K562 (cell line): ENCODE results near the gene PRCC. TPM values are rescaled to one million over a fixed set of nuclear protein-coding genes. Genes with fewer than 3 reads are reported as not detected.
A peak's percentile ranks its signal among the peaks of the same experiment; 100 is the strongest.

Experiments
- CBFA2T2 ChIP-seq: fragments of 450-650 bp; conservative IDR thresholded peaks from 2 replicates; pipeline ENCODE4 v1.6.1; 2017; ENCODE audit warnings: mild to moderate bottlenecking
- CEBPG ChIP-seq, 3 experiments: fragments of 200-800 bp in 1 of 3; sonication (Bioruptor generic) in 1 of 3; sonication (generic) in 1 of 3; formaldehyde crosslinking in 1 of 3; IDR thresholded peaks in 2 of 3; conservative IDR thresholded peaks in 1 of 3; 2 replicates each; pipeline versions ENCODE4 v1.6.1 to v1.8.0; 2016 to 2022; ENCODE audit warnings: missing compliant biosample characterization in 2 of 3, missing genetic modification characterization in 2 of 3, mild to moderate bottlenecking in 1 of 3, missing genetic modification reagents in 1 of 3
- CEBPZ ChIP-seq: fragments of 150-350 bp; IDR thresholded peaks from 2 replicates; pipeline ENCODE4 v1.6.1; 2014; ENCODE audit warnings: low read depth, mild to moderate bottlenecking, low read length, borderline replicate concordance
- CTBP1 ChIP-seq: fragments of 450-650 bp; IDR thresholded peaks from 2 replicates; pipeline ENCODE4 v1.6.1; 2016; ENCODE audit warnings: borderline replicate concordance
- EZH2 ChIP-seq: IDR thresholded peaks from 2 replicates; pipeline ENCODE4 v1.6.1; 2012; ENCODE audit warnings: low read depth, mild to moderate bottlenecking, inconsistent platforms, low read length, borderline replicate concordance
- FOXK2 ChIP-seq, 2 experiments: fragments of 450-650 bp; IDR thresholded peaks in 1 of 2; conservative IDR thresholded peaks in 1 of 2; 2 replicates each; pipeline ENCODE4 v1.6.1; 2016; ENCODE audit warnings: low read depth in 2 of 2, mild to moderate bottlenecking in 1 of 2
- GATAD2B ChIP-seq: fragments of 450-650 bp; IDR thresholded peaks from 2 replicates; pipeline ENCODE4 v1.6.1; 2017; ENCODE audit warnings: mild to moderate bottlenecking, borderline replicate concordance
- GTF2F1 ChIP-seq: IDR thresholded peaks from 2 replicates; pipeline ENCODE4 v1.6.1; 2011; ENCODE audit warnings: low read depth, low read length, improper control_type of control experiment
- GTF3C2 ChIP-seq: IDR thresholded peaks from 3 replicates; pipeline ENCODE4 v1.6.1; 2011; ENCODE audit warnings: borderline replicate concordance, mild to moderate bottlenecking, moderate library complexity; ENCODE audit not compliant: insufficient read length; ENCODE audit errors: extremely low read depth
- KAT2B ChIP-seq: IDR thresholded peaks from one replicate; pipeline ENCODE4 v1.6.1; 2012; ENCODE audit warnings: low read depth, mild to moderate bottlenecking, control low read depth, inconsistent platforms, low read length, moderate library complexity
- MIER1 ChIP-seq: fragments of 450-650 bp; IDR thresholded peaks from 2 replicates; pipeline ENCODE4 v1.6.1; 2016; ENCODE audit warnings: antibody characterized with exemption, mild to moderate bottlenecking, low read depth
- MXI1 ChIP-seq: IDR thresholded peaks from 2 replicates; pipeline ENCODE4 v1.6.1; 2011; ENCODE audit warnings: low read depth, mild to moderate bottlenecking, improper control_type of control experiment, low read length
- NFXL1 ChIP-seq: fragments of 450-650 bp; formaldehyde crosslinking; IDR thresholded peaks from 2 replicates; pipeline ENCODE4 v1.4.0; 2021; ENCODE audit warnings: mild to moderate bottlenecking
- PTRF ChIP-seq: fragments of 450-650 bp; IDR thresholded peaks from 2 replicates; pipeline ENCODE4 v1.6.1; 2016; ENCODE audit warnings: mild to moderate bottlenecking, missing genetic modification characterization, missing compliant biosample characterization
- SNIP1 ChIP-seq: fragments of 450-650 bp; IDR thresholded peaks from 2 replicates; pipeline ENCODE4 v1.7.1; 2017; ENCODE audit warnings: low read depth, mild to moderate bottlenecking
- SP2 ChIP-seq: IDR thresholded peaks from 2 replicates; pipeline ENCODE4 v1.6.1; 2011; ENCODE audit warnings: mild to moderate bottlenecking, low read depth, low read length, moderate library complexity; ENCODE audit not compliant: poor library complexity, severe bottlenecking; ENCODE audit errors: extremely low read depth
- SRSF3 ChIP-seq: fragments of 200-400 bp; formaldehyde crosslinking; IDR thresholded peaks from 2 replicates; pipeline ENCODE4 v1.6.1; 2016; ENCODE audit warnings: mild to moderate bottlenecking, low read length, moderate library complexity; ENCODE audit not compliant: insufficient read depth
- U2AF2 ChIP-seq: fragments of 200-400 bp; formaldehyde crosslinking; optimal IDR thresholded peaks from 2 replicates; pipeline ENCODE3; 2017; ENCODE audit warnings: low read depth, mild to moderate bottlenecking, low read length
- ZKSCAN1 ChIP-seq: fragments of 150-350 bp; IDR thresholded peaks from 2 replicates; pipeline ENCODE4 v1.6.1; 2016; ENCODE audit warnings: low read depth, low read length
- ZNF24 ChIP-seq: fragments of 450-650 bp; IDR thresholded peaks from 2 replicates; pipeline ENCODE4 v1.6.1; 2016
- ZNF431 ChIP-seq: sonication (generic); formaldehyde crosslinking; IDR thresholded peaks from 2 replicates; pipeline ENCODE4 v1.8.0; 2022; ENCODE audit warnings: mild to moderate bottlenecking, missing genetic modification reagents
- ZNF696 ChIP-seq: fragments of 250-450 bp; sonication (Bioruptor Pico); conservative IDR thresholded peaks from 2 replicates; pipeline ENCODE4 v1.4.0; 2020; ENCODE audit warnings: mild to moderate bottlenecking, moderate library complexity
- polyA plus RNA-seq, 8 experiments: library from polyadenylated mRNA; depleted of rRNA in 4 of 8; stranded (reverse) in 5 of 8; unstranded in 3 of 8; fragments of >200 nt; fragmentation: Nextera tagmentation in 2 of 8; fragmentation: Illumina TruSeq in 1 of 8; extraction: Ambion mirVana in 2 of 8; extraction: Trizol in 1 of 8; gene quantifications; 2 replicates each; pipeline versions ENCODE4 v1.2.1 to v1.2.3, GENCODE V29; 2011 to 2014; ENCODE audit warnings: inconsistent platforms in 1 of 8, missing spikeins in 1 of 8
- total RNA-seq, 7 experiments: library from RNA; depleted of rRNA in 6 of 7; stranded (reverse); fragments of >200 nt in 6 of 7; fragmentation: Illumina TruSeq in 2 of 7; extraction: Trizol in 2 of 7; gene quantifications; 2 replicates each; pipeline versions ENCODE4 v1.2.1 to v1.2.3, GENCODE V29; 2011 to 2021; ENCODE audit warnings: low replicate concordance in 1 of 7

Gene PRCC
- total and polyA plus RNA-seq, 9 of the 15 experiments (the other 6 are each of a cell fraction or from before 2014, with no cell fraction given), result 23.9 to 201 (median 41.1) TPM

- TF ChIP-seq ZNF696 (CRISPR knock-in tag) (no peak), GTF2F1 (peak; percentile 62), SRSF3 (no peak), MIER1 (no peak), CBFA2T2 (no peak), GATAD2B (no peak; the same call in 1 of the 2 replicates), PTRF (tag) (no peak), FOXK2 (conservative IDR thresholded peaks at IDR 0.05 in 1 of 2, IDR thresholded peaks at IDR 0.05 in 1 of 2; ENCODE audit: low read depth in 2 of 2) (peak in 1 of 2 experiments; percentile 42; a peak in 3 of 4 replicates), CEBPG (CRISPR knock-in tag; IDR thresholded peaks at IDR 0.05) (no peak), CEBPG (tag; conservative IDR thresholded peaks at IDR 0.05 in 1 of 2, IDR thresholded peaks at IDR 0.05 in 1 of 2) (peak in 1 of 2 experiments; percentile 26; a peak in 2 of 4 replicates), ZKSCAN1 (peak; percentile 45; the same call in 1 of the 2 replicates), U2AF2 (no peak), CTBP1 (0 out of 2 replicates have a peak, but pooled peaks have one; percentile 40), SNIP1 (no peak), KAT2B (peak; percentile 16), SP2 (no peak), EZH2 (no peak), MXI1 (peak; percentile 49), CEBPZ (no peak), GTF3C2 (no peak), NFXL1 (CRISPR knock-in tag) (no peak), ZNF24 (no peak), ZNF431 (CRISPR knock-in tag) (0 out of 2 replicates have a peak, but pooled peaks have one; percentile 66)
Observed at GRCh38 chr1:156767101-156767878, at the start of gene PRCC (continued).
